Measurements from ENCODE around the gene JPH2.

Gene JPH2

GRCh38 chr20:44084439-44084838 is 102.5 kb downstream of the JPH2 start:
- Histone ChIP-seq H3K27ac (no peak overlapping the region), H3K4me3 (no peak overlapping the region)
- no peak for DNase-seq (ENCODE audit: low spot score)
- TF ChIP-seq, protein P1, sequence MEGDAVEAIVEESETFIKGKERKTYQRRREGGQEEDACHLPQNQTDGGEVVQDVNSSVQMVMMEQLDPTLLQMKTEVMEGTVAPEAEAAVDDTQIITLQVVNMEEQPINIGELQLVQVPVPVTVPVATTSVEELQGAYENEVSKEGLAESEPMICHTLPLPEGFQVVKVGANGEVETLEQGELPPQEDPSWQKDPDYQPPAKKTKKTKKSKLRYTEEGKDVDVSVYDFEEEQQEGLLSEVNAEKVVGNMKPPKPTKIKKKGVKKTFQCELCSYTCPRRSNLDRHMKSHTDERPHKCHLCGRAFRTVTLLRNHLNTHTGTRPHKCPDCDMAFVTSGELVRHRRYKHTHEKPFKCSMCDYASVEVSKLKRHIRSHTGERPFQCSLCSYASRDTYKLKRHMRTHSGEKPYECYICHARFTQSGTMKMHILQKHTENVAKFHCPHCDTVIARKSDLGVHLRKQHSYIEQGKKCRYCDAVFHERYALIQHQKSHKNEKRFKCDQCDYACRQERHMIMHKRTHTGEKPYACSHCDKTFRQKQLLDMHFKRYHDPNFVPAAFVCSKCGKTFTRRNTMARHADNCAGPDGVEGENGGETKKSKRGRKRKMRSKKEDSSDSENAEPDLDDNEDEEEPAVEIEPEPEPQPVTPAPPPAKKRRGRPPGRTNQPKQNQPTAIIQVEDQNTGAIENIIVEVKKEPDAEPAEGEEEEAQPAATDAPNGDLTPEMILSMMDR (IDR thresholded peaks at IDR 0.05) = no peak

- H3K4me3 ChIP-seq = no peak overlapping the region
- H3K27ac ChIP-seq = no peak overlapping the region
- DNase-seq (ENCODE audit: low spot score) = no peak
- TF ChIP-seq, protein P1 (IDR thresholded peaks at IDR 0.05) = no peak
Observed at GRCh38 chr20:44083220-44083933, 103.6 kb downstream of the JPH2 start.

- DNase-seq (ENCODE audit: low spot score) = no peak
- TF ChIP-seq, protein P1 (IDR thresholded peaks at IDR 0.05) = no peak
- Histone ChIP-seq H3K27ac (no peak overlapping the region), H3K4me3 (no peak overlapping the region)
Observed at GRCh38 chr20:44081888-44082287, 105.1 kb downstream of the JPH2 start.

- Histone ChIP-seq H3K4me3 (no peak overlapping the region), H3K27ac (no peak overlapping the region)
- DNase-seq (ENCODE audit: low spot score) = no peak
- TF ChIP-seq, protein P1 (IDR thresholded peaks at IDR 0.05) = no peak
Observed at GRCh38 chr20:44081476-44081875, 105.5 kb downstream of the JPH2 start.

DNA sequence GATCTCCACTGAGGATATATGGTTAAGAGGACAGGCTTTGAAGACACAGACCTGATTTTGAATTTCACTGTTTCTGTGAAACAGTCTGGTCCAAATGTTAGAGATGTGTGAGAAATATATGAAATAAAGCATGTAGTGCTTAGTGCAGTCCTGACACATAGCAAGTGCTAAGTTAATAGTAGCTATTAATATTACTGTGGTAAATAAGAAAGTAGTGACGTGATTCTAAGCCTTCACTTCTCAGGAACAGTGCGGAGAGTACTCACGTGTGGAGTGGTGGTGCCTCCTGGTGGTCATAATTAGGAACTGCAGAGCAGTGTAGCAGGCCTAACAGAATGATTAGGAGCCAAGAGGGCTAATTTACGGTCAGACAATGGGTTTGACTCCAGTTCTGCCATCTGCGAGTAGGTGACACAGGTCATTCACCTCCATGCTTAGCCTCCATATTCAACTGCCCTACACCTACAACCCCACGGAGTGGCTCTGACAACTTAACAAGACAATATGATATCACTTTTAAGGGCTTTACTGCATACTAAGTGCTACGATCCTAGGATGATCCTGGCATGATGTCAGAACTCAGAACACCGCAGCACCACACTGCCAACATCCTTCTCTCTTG is 106.2 kb downstream of the JPH2 start:
- Histone ChIP-seq H3K27ac (no peak overlapping the region), H3K4me3 (no peak overlapping the region)
- DNase-seq (ENCODE audit: low spot score) = no peak
- TF ChIP-seq, protein P1 (IDR thresholded peaks at IDR 0.05) = peak; percentile 96

DNA sequence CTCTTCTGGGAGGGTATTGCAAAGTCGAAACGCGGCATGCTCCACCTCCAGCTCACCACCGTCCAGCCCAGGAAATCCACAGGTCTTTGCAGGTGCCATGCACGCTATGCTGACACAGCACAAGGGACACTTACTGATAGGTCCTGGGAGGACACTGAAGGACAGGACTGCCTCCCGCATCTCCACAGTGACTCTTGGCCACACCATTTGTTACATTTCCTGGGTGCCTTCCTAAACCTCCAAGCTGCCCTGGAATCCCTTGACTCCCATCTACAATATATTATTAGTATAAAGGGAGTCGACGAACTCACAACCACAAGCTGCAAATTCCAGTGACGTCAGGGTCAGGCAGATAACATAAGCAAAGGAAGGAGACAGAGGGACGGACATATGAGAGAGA is 106.9 kb downstream of the JPH2 start:
- DNase-seq (ENCODE audit: low spot score) = no peak
- no peak overlapping the region for H3K4me3 ChIP-seq
- TF ChIP-seq, protein P1 (IDR thresholded peaks at IDR 0.05) = no peak
- no peak overlapping the region for H3K27ac ChIP-seq

DNA sequence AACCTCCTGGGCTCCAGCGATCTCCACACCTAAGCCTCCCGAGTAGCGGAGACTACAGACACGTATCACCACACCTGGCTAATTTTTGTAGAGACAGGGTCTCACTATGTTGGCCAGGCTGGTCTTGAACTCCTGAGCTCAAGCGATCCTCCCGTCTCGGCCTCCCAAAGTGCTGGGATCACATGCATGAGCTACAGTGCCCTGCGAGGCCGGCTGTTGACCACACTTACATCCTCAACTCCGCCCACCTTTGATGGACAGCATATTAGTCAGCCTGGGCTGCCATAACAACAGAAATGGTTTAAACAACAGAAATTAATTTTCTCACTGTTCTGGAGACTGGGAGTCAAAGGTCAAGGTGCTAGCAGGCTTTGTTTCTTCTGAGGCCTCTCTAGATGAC is 107.7 kb downstream of the JPH2 start:
- no peak overlapping the region for H3K4me3 ChIP-seq
- TF ChIP-seq, protein P1 (IDR thresholded peaks at IDR 0.05) = no peak
- H3K27ac ChIP-seq = no peak overlapping the region
- DNase-seq (ENCODE audit: low spot score) = no peak

Data from coronary artery (tissue), 2 donors.